ENCODE measurements around the gene THSD4. TPM values are rescaled to one million over a fixed set of nuclear protein-coding genes. Genes with fewer than 3 reads are reported as not detected.

THSD4 gene
- total RNA-seq, 1 experiment from 2014 or later, result 29.0 TPM

DNA sequence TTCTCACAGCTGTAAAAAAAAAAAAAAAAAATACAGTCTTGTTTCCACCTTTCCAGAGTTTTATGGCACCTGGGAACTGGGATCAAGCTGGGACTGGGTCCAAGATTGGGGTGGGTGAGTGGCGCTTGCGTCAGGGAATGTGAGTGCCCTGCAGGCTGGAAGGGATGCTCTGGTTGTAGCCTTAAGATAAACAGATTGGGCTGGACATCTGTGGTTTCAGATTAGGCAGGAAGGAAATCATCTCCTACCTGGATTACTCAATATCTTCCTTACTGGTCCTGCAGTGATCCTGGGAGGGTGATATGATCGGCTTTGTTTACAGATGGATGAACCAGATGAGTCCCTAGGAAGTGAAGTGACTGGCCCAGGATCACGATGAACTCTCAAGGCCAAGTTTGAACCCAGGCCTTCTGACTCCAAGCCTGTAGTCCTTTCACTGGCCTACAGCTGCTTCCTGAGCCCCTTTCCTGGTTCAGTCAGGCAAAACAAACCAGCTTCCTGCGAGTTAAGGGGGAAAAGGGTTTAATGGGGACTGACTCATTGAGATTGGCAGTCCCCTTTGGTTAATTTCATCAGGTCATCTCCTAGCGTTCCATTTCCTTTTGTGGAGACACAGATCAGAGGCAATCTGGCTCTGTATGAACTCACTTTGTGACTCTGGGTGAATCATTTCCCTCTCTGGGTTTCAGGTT lies 179.8 kb downstream of the THSD4 start:
- H3K9me3 ChIP-seq (ENCODE audit: low read length), result no peaks in the 10 kb centered on the region
- H3K4me1 ChIP-seq (ENCODE audit: insufficient read depth, low read length), result peaks cover 79% of the 10 kb centered on the region
- H4K20me1 ChIP-seq (ENCODE audit: low read length), result no peaks in the 10 kb centered on the region
- ATAC-seq, result peak; percentile 71
- H3K27me3 ChIP-seq (ENCODE audit: low read length), result no peaks in the 10 kb centered on the region
- POLR2A ChIA-PET (ENCODE audit: unreplicated experiment), result interaction anchor here (0.6 to 1.0 kb wide), 12 partner anchors 36 to 495 kb away, joined by 3 to 13 read pairs (median 5); no protein-coding TSS in a partner anchor
- peak overlapping the region; percentile 97 for H3K9ac ChIP-seq (ENCODE audit: low read length)
- DNase-seq, result peak; percentile 98
- peaks cover 44% of the 10 kb centered on the region for H3K79me2 ChIP-seq (ENCODE audit: low read length)
- H3K9me2 ChIP-seq (replicated peaks; ENCODE audit: low read length), result no peaks in the 10 kb centered on the region
- H3K27ac ChIP-seq (ENCODE audit: low read length), result peak overlapping the region; percentile 100
- CTCF ChIA-PET, result interaction anchor here (0.7 to 1.0 kb wide), 4 partner anchors 146 to 283 kb away, joined by 3 read pairs; no protein-coding TSS in a partner anchor
- TF ChIP-seq EZH2 (IDR thresholded peaks at IDR 0.05; ENCODE audit: low read length, unreplicated experiment) (no peak), EZH2phosphoT487 (IDR thresholded peaks at IDR 0.05; ENCODE audit: borderline replicate concordance, low read length) (no peak)
- TF ChIP-seq, protein P1, sequence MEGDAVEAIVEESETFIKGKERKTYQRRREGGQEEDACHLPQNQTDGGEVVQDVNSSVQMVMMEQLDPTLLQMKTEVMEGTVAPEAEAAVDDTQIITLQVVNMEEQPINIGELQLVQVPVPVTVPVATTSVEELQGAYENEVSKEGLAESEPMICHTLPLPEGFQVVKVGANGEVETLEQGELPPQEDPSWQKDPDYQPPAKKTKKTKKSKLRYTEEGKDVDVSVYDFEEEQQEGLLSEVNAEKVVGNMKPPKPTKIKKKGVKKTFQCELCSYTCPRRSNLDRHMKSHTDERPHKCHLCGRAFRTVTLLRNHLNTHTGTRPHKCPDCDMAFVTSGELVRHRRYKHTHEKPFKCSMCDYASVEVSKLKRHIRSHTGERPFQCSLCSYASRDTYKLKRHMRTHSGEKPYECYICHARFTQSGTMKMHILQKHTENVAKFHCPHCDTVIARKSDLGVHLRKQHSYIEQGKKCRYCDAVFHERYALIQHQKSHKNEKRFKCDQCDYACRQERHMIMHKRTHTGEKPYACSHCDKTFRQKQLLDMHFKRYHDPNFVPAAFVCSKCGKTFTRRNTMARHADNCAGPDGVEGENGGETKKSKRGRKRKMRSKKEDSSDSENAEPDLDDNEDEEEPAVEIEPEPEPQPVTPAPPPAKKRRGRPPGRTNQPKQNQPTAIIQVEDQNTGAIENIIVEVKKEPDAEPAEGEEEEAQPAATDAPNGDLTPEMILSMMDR (conservative IDR thresholded peaks at IDR 0.05; ENCODE audit: low read depth, low read length), result no peak
- intact Hi-C loops (cut with micrococcal nuclease), result loop anchor here (1.0 to 2.0 kb wide), 4 partner anchors 58 to 452 kb away; no protein-coding TSS in a partner anchor
- no TSS peak for BruUV-seq (replicated peaks)
- no peak overlapping the region for H3K4me3 ChIP-seq (ENCODE audit: low read length)
- H3F3A ChIP-seq (ENCODE audit: low read length, unreplicated experiment), result peaks cover 21% of the 10 kb centered on the region
- no peak overlapping the region for H2AFZ ChIP-seq (ENCODE audit: low read length)
- H3K36me3 ChIP-seq (ENCODE audit: low read depth, low read length), result peaks cover 15% of the 10 kb centered on the region; the same call in 1 of the 2 replicates
- peak overlapping the region; percentile 21; the same call in 1 of the 2 replicates for H3K4me2 ChIP-seq (ENCODE audit: low read length)

DNA sequence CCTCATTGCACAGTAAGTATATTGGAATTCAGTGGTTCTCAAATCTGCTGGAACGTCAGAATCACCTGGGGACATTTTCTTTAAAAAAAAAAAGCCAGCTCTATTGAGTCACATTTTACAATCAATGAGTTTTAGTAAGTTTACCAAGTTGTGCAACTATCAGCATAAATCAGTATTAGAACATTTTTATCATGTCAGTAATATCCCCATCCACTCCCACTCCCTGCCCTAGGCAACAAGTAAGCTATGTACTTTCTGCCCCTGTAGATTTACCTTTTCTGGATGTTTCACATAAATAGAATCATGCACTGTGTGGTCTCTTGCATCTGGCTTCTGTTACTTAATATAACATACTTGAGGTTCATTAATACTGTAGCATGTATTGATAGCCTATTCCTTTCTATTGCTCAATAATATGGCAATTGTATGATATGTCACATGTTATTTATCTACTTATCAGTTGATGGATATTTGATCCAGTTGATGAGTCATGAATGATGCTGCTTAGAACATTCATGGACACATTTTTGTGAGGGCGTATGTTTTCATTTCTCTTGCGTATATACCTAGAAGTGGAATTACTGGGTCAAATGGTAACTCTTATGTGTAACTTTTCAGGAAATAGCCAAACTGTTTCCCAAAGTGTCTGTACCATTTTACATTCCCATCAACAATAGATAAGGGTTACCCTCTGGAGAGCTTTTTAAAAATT lies 180.5 kb downstream of the THSD4 start:
- H4K20me1 ChIP-seq (ENCODE audit: low read length), result no peaks in the 10 kb centered on the region
- no peaks in the 10 kb centered on the region for H3K27me3 ChIP-seq (ENCODE audit: low read length)
- intact Hi-C loops (cut with micrococcal nuclease), result loop anchor here (1.0 to 2.0 kb wide), 4 partner anchors 58 to 451 kb away; no protein-coding TSS in a partner anchor
- peaks cover 72% of the 10 kb centered on the region for H3K4me1 ChIP-seq (ENCODE audit: insufficient read depth, low read length)
- ATAC-seq (peak; percentile 23), DNase-seq (no peak)
- CTCF ChIA-PET, result interaction anchor here (0.7 to 1.0 kb wide), 3 partner anchors 181 to 284 kb away, joined by 3 read pairs; no protein-coding TSS in a partner anchor
- POLR2A ChIA-PET (ENCODE audit: unreplicated experiment), result interaction anchor here (0.6 to 0.9 kb wide), 8 partner anchors 37 to 247 kb away, joined by 3 to 13 read pairs (median 5); no protein-coding TSS in a partner anchor
- peaks cover 15% of the 10 kb centered on the region; the same call in 1 of the 2 replicates for H3K36me3 ChIP-seq (ENCODE audit: low read depth, low read length)
- peak overlapping the region; percentile 100 for H3K27ac ChIP-seq (ENCODE audit: low read length)
- no peak overlapping the region for H3K4me3 ChIP-seq (ENCODE audit: low read length)
- BruUV-seq (replicated peaks), result no TSS peak
- peak overlapping the region; percentile 68 for H3K4me2 ChIP-seq (ENCODE audit: low read length)
- peaks cover 21% of the 10 kb centered on the region for H3F3A ChIP-seq (ENCODE audit: low read length, unreplicated experiment)
- H3K79me2 ChIP-seq (ENCODE audit: low read length), result peaks cover 46% of the 10 kb centered on the region
- TF ChIP-seq EZH2phosphoT487 (IDR thresholded peaks at IDR 0.05; ENCODE audit: borderline replicate concordance, low read length) (no peak), EZH2 (IDR thresholded peaks at IDR 0.05; ENCODE audit: low read length, unreplicated experiment) (no peak)
- TF ChIP-seq, protein P1 (conservative IDR thresholded peaks at IDR 0.05; ENCODE audit: low read depth, low read length), result no peak
- H3K9ac ChIP-seq (ENCODE audit: low read length), result peak overlapping the region; percentile 91
- H2AFZ ChIP-seq (ENCODE audit: low read length), result no peak overlapping the region
- no peaks in the 10 kb centered on the region for H3K9me2 ChIP-seq (replicated peaks; ENCODE audit: low read length)
- H3K9me3 ChIP-seq (ENCODE audit: low read length), result no peaks in the 10 kb centered on the region
